Stimulated activated CD4-positive, alpha-beta T cell treated with anti-CD3 and anti-CD28 coated beads, TNF-alpha, amount 100 ng/mL, for 1 hour (primary cell): Measurements from ENCODE around the gene CFAP53.
"Not testable (repeated sequence)": the region's sequence is repeated elsewhere in the genome, so short reads cannot be mapped to it uniquely, and the experiment has no call there.

ENCODE experiments used
- DNase-seq, 3 donors: peaks; one replicate each; pipeline ENCODE4 v3.0.0-alpha.2; 2020; ENCODE audit warnings: low read depth in 3 of 3, low spot score in 1 of 3

CFAP53 gene, protein sequence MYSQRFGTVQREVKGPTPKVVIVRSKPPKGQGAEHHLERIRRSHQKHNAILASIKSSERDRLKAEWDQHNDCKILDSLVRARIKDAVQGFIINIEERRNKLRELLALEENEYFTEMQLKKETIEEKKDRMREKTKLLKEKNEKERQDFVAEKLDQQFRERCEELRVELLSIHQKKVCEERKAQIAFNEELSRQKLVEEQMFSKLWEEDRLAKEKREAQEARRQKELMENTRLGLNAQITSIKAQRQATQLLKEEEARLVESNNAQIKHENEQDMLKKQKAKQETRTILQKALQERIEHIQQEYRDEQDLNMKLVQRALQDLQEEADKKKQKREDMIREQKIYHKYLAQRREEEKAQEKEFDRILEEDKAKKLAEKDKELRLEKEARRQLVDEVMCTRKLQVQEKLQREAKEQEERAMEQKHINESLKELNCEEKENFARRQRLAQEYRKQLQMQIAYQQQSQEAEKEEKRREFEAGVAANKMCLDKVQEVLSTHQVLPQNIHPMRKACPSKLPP

DNA sequence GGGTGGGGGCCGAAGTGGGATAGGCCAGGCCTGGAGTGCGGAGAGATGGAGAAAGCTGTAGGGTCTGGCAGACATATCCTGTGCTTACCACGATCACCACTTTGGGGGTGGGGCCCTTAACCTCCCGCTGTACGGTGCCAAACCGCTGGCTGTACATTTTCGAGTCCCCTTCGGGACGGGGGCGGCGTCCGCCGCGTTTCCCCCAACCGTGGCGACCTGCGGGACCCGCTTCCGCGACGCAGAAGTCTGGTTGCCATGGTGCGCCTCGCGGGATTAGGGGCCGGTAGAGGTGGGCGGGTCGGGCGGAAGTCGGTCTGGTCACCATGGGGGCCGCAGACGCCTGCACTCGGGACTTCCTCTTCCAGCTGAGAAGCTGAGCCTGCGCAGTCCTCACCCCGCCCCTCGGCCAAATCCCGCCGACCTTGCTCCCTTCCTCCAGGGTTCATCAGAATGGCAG is at the start of gene CFAP53:
CFAP53 (minus strand) TSS at position 248 of the 457 bp plus-strand sequence; CDS start at position 157, 91 bp downstream.
- DNase-seq, result peak; percentile 50 to 66 (median 63)

DNA sequence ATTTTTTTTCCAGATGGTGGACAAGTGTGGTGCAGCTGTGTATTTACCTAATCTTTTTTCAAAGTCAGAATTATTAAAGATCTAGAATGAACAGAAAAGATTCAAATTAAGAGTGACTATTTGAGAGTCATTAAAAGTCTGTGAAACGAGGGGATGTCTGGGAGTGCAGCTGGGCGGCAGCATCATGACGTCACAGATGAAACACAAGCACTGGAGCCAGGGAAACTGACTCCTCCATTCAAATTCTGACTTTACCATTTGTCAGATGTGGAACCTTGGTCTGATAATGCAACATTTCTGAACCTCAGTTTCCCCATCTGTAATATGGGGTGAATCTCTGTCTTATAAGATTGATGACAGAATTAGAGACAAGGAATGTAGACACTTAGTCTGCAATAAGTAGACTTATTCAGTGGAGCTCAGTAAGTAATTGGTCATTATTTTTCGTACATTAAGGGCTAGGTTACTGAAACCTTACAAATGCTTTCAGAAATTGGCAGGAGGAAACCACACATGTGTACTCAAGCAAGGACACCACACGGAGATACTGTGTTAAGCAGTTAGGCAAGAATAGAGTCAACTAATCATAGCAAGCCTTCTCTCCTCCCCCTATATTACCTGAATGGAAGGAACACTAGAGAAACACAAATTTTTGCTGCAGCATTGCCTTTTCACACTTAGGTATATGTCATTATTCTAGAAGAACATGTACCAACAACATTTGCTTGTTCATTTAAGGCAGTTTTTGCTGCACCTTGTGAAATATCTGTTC is 49.0 kb upstream of the CFAP53 start:
- no peak for DNase-seq

DNA sequence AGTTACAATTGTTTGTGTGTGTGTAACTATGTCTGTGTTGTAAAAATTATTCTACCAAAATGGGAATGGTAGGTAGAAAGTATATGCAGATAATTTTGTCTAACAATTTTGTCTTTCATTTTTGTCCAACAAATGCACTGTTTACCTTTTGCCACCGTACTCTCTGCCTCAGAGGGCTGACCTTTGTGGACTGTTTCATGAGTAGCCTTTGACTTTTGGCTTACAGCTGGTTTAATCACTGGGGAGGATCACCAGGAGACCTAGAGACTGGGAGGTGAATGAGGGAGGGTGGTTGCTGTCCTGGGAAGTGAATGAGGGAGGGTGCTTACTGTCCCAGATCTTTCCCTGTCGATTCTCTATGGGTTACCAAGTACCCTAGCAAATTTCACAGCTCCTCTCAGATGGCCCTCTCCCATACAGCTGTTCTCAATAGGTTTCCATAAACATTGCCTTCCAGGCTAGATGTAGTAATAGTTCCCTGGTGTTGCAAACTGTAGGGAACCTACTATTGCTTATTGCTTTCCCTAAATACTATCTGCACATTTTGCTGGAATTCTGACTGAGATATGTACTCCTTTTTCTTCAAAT is 47.7 kb upstream of the CFAP53 start:
- DNase-seq, result no peak

DNA sequence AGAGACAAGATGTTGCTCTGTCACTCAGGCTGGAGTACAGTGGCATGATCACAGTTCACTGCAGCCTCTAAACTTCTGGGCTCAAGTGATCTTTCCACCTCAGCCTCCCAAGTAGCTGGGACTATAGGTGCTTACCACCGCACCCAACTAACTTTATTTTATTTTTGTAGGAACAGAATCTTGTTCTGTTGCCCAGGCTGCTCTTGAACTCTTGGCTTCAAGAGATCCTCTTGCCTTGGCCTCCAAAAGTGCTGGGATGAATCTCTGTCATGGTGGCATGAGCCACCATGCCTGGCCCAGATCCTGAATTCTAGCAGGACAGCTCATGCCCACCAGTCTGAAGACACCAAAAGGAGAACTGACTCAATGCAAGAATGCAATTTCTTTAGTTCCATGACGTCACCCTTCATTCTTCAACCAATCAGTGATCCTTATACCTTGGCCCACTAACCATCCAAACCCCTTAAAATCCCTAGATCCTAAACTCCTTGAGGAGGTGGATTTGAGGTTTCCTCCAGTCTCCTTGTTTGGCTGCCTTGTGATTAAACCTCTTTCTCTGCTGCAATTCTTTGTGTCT is 46.8 kb upstream of the CFAP53 start:
- no peak for DNase-seq

DNA sequence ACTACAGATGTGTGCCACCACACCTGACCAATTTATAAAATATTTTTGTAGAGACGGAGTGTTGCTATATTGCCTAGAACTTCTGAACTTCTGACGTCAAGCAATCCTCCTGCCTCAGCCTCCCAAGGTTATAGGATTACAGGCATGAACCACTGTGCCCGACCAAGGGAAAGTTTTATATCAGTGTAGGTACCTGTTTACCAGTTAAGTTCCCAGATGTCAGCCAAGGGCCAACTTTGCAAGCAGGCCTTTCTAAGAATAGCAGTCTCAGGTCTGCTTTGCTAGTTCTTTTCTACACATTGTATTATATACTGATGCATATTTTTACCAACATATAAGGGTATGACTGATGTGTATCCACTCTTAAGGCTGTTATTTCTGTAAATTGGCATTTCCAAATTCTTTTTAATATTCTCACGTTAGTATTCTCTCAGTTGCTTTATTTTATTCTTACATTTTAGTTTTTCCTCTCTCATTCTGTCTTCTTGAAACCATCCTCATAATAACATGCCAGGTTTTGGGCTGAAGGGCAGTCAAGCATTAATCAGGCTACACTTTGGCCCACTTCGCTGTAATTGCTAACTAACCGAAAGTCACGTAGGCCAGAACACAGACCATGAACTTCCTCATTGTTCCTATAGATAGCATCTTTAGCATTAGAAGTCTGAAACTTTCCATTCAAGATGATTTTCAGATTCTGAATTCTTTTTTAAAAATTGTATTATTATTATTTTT is 46.2 kb upstream of the CFAP53 start:
- DNase-seq, result no peak

DNA sequence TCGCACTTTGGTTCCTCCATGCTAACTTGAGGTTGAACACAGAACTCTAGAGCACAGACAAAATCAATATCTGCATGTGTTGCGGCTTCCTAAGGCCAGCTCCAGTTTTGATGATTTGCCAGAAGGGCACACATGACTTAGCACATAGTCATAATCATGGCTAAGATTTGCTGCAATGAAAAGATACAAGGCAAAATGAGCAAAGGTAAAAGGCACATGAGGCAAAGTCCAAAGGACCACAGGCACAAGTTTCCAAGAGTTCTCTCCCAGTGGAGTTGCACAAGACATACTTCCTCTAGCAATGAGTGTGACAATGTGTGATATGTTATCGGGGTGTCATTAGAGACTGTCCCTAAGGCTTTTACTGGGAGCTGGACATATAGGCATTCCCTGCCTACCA is 45.4 kb upstream of the CFAP53 start:
- no peak for DNase-seq

DNA sequence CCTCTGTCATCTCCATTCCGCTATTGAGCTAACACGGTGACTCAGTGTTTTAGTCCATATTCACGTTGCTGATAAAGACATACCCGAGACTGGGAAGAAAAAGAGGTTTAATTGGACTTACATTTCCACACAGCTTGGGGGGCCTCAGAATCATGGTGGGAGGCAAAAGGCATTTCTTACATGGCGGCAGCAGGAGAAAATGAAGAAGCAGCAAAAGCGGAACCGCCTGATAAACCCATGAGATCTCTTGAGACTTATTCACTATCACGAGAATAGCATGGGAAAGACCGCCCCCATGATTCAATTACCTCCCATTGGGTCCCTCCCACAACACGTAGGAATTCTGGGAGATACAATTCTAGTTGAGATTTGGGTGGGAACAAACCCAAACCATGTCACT is 43.8 kb upstream of the CFAP53 start:
- DNase-seq, result no peak

DNA sequence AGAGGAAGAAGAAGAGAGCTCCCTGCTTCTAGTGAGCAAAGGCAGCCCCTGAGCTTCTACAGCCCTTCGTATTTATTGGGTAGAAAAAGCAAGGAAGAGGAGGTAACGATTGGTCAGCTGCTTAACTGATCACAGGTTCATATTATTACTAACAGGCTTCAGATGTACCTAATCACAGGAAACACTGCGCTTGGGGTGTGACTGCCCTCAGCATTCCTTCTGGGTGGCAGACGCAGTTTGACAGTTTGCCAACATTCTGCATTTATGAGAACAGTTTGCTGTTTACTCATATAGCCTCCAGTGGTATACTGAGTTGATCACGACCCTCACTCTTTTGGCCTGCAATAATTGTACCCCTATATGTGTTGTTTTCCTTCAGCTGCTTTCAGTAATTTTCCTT is 42.6 kb upstream of the CFAP53 start:
- not testable (repeated sequence) for DNase-seq

DNA sequence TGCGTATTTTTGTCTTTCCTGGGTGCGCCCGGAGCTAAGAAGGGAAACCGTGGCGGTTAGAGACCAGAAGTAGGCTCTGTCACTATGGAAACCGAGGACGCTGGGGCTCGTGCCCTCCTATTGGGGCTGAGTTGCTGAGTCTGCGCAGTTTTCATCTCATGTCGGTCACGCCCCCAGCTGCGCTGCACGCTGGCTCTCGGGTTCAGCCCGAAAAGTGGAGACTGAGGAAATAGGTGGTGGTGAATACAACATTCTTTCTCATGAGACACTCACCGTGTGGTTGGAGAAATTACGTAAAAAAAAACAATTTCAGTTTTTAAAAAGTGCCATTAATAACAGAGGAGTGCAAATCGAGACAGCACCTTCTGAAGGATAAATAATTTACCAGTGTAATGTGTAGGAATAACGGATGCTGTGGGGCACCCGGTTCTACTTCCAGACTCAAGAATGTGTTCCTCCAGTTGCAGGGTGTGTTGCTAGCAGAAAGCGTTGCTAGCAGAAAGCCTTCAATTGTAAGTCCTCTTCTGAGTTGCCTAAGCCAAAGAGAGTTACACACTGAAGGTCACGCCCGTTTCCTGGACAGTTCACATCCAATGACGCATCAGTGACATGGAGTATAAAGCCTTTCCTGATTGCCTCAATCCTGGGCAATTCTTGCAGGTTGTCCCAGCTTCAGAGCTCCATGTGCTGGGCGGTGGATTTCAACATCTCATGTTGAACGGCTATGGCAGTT is 41.6 kb upstream of the CFAP53 start:
- peak; percentile 69 to 75 (median 71) for DNase-seq

DNA sequence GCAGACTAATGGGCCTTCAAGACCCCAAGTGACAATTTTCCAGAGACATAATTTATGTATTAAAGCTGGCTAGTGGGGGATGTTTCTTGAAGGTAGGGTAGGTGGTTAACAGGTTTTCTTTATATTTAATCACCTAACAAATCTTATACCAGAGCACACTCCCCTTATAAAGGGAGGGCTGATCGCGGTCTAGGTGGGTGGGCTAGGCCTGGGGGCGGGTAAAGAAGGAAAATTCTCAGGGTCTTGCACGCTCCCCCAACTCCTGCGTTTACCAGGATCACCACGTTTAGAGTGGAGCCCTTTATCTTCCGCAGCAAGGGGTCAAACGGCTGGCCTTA is 41.1 kb upstream of the CFAP53 start:
- no peak for DNase-seq

DNA sequence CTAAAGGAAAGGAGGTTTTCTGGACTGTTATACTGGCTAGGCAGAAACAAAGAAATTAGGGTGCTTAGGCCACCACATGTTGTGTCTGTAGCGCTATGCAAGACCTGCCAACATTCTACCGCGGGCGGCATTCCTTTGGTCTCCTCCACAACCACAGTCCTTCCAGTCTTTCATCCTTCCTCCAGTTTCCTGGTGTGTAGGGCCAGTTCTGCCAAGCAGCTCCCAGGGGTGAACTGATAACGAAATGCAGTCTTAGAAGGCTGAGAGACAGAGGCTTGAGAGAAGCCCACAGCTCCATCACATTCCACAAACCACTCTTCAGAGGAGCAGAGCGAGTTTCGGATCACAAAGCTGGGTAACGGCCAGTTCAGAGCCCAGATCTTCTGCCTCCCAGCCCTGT is 40.6 kb upstream of the CFAP53 start:
- no peak for DNase-seq

DNA sequence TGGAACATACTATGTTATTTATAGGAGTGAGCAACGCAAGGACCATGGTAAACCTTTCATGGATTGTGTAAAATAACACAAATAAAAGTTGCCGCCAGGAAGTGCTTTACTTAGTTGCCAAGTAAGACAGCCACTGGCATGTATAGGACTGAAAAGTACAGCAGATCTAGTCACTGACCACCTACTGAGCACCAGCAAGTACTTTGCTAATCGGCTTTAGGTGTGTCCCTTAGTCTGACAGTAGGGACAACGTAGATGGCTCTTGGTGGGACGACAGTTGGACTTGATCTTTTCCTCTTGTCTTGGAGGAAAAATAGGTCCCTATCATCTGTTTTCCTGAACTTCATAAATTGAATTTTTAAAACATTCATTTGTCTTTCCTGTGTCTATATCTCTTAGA is 34.8 kb upstream of the CFAP53 start:
- no peak for DNase-seq

DNA sequence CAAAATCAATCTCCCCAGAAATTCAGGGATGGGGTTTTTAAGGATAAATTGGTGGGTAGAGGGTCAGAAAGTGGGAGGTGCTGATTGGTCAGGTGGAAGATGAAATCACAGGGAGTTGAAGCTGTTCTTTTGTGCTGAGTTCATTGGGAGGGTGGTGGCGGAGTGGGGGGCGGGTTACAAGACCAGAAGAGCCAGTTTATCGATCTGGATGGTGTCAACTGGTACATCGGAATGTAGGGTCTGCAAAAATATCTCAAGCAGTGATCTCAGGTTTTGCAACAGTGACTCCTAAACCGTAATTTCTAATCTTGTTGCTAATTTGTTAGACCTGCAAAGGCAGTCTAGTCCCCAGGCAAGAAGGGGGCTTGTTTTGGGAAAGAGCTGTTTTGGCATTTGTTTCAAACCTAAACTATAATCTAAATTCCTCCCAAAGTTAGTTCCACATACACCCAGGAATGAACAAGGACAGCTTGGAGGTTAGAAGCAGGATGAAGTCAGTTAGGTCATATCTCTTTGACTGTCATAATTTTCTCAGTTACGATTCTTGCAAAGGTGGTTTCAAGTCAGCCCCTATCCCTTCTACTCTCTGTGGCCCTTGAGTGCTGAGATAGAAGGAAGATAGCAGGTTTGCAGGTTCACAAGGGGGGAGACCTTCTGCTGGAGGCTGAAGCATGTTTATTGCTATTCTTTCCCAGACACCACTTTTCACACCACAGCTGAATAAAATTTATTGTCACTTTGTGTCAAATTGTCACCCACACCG is 33.5 kb upstream of the CFAP53 start:
- no peak for DNase-seq

DNA sequence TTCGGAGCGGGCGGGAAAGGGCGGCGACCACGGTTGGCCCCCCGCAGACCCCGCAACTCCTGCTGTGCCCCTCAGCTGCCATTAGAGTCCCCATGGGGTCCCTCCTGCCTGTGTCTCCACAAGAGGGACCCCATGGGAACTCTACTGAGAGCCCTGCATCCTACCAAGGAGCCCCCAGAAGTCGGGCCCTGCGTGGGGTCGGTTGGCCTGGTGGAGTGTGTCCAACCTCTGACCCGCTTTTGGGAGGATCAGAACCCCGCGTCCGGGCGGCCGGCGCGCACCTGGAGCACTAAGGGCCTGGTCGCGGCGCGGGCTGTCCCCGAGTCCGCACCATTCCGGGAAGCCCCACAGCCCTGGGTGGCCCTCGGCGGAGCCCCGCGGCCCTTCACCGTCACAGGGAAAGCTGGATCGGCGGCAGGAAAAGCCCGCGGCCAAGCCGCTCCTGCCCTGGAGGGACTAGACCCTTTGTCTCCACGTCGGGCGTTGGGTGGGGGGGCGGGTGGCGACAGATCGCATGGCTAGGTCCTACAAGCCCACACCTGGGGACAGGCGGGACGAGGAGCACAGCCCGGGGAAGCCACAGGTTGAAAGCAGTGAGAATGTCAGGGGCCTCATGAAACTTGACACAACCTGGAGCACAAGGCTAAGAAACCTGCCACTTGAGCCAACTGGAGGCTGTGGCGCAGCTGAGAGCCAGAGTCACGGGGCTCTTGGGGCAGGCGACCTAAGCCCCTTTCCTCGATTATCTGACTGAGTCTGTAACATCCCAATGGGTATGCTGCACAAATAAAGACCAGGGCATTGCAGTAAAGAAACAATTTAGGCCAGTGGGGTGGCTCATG is 32.4 kb upstream of the CFAP53 start:
- DNase-seq, result no peak

DNA sequence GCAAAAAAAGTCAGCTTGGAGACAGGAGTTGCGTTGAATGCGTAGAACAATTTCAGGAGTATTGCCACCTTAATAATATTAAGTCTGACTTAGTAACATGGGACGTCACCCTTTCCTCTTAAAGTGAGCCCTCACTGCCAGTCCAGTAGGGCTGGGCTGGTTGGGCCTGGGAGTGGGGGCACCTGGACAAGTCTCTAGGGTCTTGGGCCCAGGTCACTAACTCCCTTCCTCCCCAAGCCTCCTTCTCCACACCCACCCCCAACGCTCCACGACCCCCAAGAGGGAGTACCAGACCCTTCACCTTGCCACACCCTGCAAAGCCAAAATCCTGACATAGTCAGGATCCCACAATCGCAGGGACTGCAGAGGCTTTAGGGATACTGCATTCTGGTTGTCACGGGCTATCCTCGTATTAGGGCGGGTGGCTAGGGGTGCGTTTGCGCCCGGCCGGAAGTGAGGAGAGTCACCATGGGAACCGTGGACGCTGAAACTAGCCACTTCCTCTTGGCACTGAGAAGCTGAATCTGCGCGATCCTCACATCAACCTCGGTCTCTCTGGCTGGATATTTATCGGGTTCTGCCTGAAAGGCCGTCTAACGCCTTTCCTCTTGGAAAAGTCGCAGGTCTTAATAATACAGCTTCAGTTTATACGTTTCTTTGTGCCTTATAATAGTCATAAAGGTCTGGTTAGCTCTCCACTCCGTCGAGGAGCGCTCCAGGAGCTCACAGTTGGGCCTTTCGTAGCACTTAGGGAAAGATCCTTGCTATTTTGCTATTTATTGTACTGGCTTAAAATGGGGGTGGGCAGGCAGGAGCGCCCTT is 31.5 kb upstream of the CFAP53 start:
- DNase-seq, result no peak

DNA sequence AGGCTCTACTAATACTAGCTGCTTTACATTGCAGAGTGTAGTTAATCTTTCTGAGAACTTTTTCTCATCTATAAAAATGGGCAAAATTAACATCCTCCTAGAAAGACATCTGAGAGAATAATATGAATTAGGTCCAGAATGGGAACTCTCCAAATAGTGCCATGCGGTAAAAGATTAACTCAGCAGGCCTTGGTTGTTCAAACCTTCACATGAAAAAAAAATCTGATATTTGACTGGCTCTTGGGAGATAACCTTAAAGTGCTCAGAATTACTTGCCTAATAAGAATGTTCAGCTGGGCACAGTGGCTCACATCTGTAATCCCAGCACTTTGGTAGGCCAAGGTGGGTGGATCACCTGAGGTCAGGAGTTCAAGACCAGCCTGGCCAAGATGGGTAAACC is 26.7 kb upstream of the CFAP53 start:
- no peak for DNase-seq

DNA sequence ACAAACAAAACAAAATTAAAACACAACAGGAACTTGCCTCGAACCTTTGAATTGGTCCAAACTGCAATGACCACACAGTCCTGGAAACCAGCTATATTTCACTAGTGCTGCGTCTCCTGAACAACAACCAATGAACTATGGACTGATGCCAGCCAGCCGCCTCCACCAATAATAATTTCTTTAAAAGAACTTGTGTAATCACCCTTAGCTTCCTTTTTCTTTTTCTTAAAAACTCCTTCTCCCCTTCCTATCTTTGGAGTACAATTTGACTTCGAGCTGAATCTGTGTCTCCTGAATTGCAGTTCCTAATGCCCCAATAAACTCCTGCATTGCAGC is 22.8 kb upstream of the CFAP53 start:
- no peak for DNase-seq
